IMR-90 (cell line): Measurements from ENCODE around the gene TSPYL1. TPM values are rescaled to one million over a fixed set of nuclear protein-coding genes. Genes with fewer than 3 reads are reported as not detected.

Experiments
- ATAC-seq: fragments of 200-7000 bp; cut with Tn5 transposase; 2 replicates; pipeline ENCODE4 v1.9.1; 2020; ENCODE audit warnings: low read depth, mild to moderate bottlenecking, moderate library complexity
- BruUV-seq: library from RNA; stranded (reverse); fragments of 400-500 nt; replicated peaks from 2 replicates; lab custom pipeline; 2021; lab: Mats Ljungman, UMichigan
- CTCF ChIA-PET: fragments of 300-600 bp; formaldehyde crosslinking; extraction: SDS; loops from one replicate; lab custom pipeline; 2021; ENCODE audit warnings: antibody characterized with exemption; lab: Yijun Ruan, JAX
- POLR2A ChIA-PET: fragments of 300-600 bp; sonication (Branson Sonifier 250); formaldehyde crosslinking; loops from one replicate; lab custom pipeline; 2022; ENCODE audit warnings: antibody characterized with exemption; ENCODE audit not compliant: unreplicated experiment; lab: Charles Lee
- DNase-seq: peaks from one replicate; pipeline ENCODE4 v3.0.0; 2013
- H2AFZ ChIP-seq: replicated peaks from 2 replicates; pipeline ENCODE3; 2013; ENCODE audit warnings: low read length, mild to moderate bottlenecking; ENCODE audit not compliant: poor library complexity
- H2AK5ac ChIP-seq: 2 replicates; pipeline ENCODE4 v1.6.1; 2013; ENCODE audit warnings: low read depth, low read length, inconsistent platforms
- H2AK9ac ChIP-seq: replicated peaks from 2 replicates; pipeline ENCODE3; 2013; ENCODE audit warnings: mild to moderate bottlenecking, low read depth, low read length, moderate library complexity; ENCODE audit not compliant: poor library complexity
- H2BK120ac ChIP-seq: 2 replicates; pipeline ENCODE4 v1.6.1; 2013; ENCODE audit warnings: low read depth, low read length, inconsistent platforms
- H2BK15ac ChIP-seq: 3 replicates; pipeline ENCODE4 v1.6.1; 2013; ENCODE audit warnings: low read depth, low read length, inconsistent platforms
- H2BK20ac ChIP-seq: 2 replicates; pipeline ENCODE4 v1.6.1; 2013; ENCODE audit warnings: low read depth, mild to moderate bottlenecking, inconsistent platforms, low read length, moderate library complexity
- H2BK5ac ChIP-seq: 2 replicates; pipeline ENCODE4 v1.6.1; 2013; ENCODE audit warnings: mild to moderate bottlenecking, low read depth, low read length, inconsistent platforms; ENCODE audit not compliant: poor library complexity, severe bottlenecking
- H3K14ac ChIP-seq: replicated peaks from 2 replicates; pipeline ENCODE4 v1.6.1; 2013; ENCODE audit warnings: low read depth, low read length, inconsistent platforms
- H3K18ac ChIP-seq: 2 replicates; pipeline ENCODE4 v1.6.1; 2013; ENCODE audit warnings: low read depth, low read length, control low read depth
- H3K23ac ChIP-seq: 2 replicates; pipeline ENCODE4 v1.6.1; 2013; ENCODE audit warnings: low read depth, low read length, inconsistent platforms
- H3K27ac ChIP-seq: 2 replicates; pipeline ENCODE4 v1.5.1; 2013; ENCODE audit warnings: mild to moderate bottlenecking, control low read depth, low read length; ENCODE audit not compliant: insufficient read depth
- H3K27me3 ChIP-seq: 2 replicates; pipeline ENCODE4 v1.6.1; 2013; ENCODE audit warnings: low read length; ENCODE audit not compliant: control insufficient read depth, insufficient read depth
- H3K36me3 ChIP-seq: 2 replicates; pipeline ENCODE4 v1.6.1; 2013; ENCODE audit warnings: low read length, mixed read lengths; ENCODE audit not compliant: control insufficient read depth, insufficient read depth
- H3K4ac ChIP-seq: 2 replicates; pipeline ENCODE4 v1.6.1; 2013; ENCODE audit warnings: low read depth, low read length, inconsistent platforms
- H3K4me1 ChIP-seq: 2 replicates; pipeline ENCODE4 v1.6.1; 2013; ENCODE audit warnings: low read length, mixed read lengths; ENCODE audit not compliant: control insufficient read depth, insufficient read depth
- H3K4me2 ChIP-seq: 2 replicates; pipeline ENCODE4 v1.6.1; 2013; ENCODE audit warnings: low read depth, mild to moderate bottlenecking, control low read depth, low read length, moderate library complexity
- H3K4me3 ChIP-seq: 2 replicates; pipeline ENCODE4 v1.5.1; 2013; ENCODE audit warnings: low read depth, mild to moderate bottlenecking, control low read depth, low read length, moderate library complexity; ENCODE audit not compliant: insufficient read depth
- H3K56ac ChIP-seq: 2 replicates; pipeline ENCODE4 v1.6.1; 2013; ENCODE audit warnings: low read length, inconsistent platforms; ENCODE audit not compliant: insufficient read depth; ENCODE audit errors: extremely low read depth
- H3K79me1 ChIP-seq, 2 experiments: 2 replicates each; pipeline ENCODE4 v1.6.1; 2013; ENCODE audit warnings: low read length in 2 of 2, inconsistent platforms in 1 of 2, low read depth in 1 of 2
- H3K9ac ChIP-seq: 2 replicates; pipeline ENCODE4 v1.6.1; 2013; ENCODE audit warnings: low read depth, low read length, control low read depth
- H3K9me1 ChIP-seq: 2 replicates; pipeline ENCODE4 v1.6.1; 2013; ENCODE audit warnings: low read length, inconsistent platforms; ENCODE audit not compliant: insufficient read depth
- H3K9me3 ChIP-seq: 2 replicates; pipeline ENCODE4 v1.6.1; 2013; ENCODE audit warnings: low read length; ENCODE audit not compliant: control insufficient read depth, insufficient read depth
- H4K20me1 ChIP-seq: 2 replicates; pipeline ENCODE4 v1.6.1; 2013; ENCODE audit warnings: low read length, inconsistent platforms; ENCODE audit not compliant: insufficient read depth
- H4K5ac ChIP-seq: 2 replicates; pipeline ENCODE4 v1.6.1; 2013; ENCODE audit warnings: mild to moderate bottlenecking, low read depth, low read length, control low read depth
- H4K8ac ChIP-seq, 2 experiments: 2 replicates each; pipeline ENCODE4 v1.6.1; 2013; ENCODE audit warnings: low read depth in 2 of 2, low read length in 2 of 2, control low read depth in 1 of 2, inconsistent platforms in 1 of 2
- H4K91ac ChIP-seq: 2 replicates; pipeline ENCODE4 v1.6.1; 2013; ENCODE audit warnings: low read depth, low read length, inconsistent platforms; ENCODE audit not compliant: insufficient read depth
- BHLHE40 ChIP-seq: fragments of 150-350 bp; IDR thresholded peaks from 2 replicates; pipeline ENCODE4 v1.6.1; 2016; ENCODE audit warnings: mild to moderate bottlenecking, low read depth, low read length
- CEBPB ChIP-seq: IDR thresholded peaks from 2 replicates; pipeline ENCODE4 v1.6.1; 2012; ENCODE audit warnings: low read depth, low read length, improper control_type of control experiment
- CHD1 ChIP-seq: IDR thresholded peaks from 2 replicates; pipeline ENCODE4 v1.6.1; 2012; ENCODE audit warnings: low read depth, low read length, improper control_type of control experiment
- FOS ChIP-seq: fragments of 150-350 bp; IDR thresholded peaks from 2 replicates; pipeline ENCODE4 v1.6.1; 2016; ENCODE audit warnings: low read depth, low read length
- NFE2L2 ChIP-seq: fragments of 150-350 bp; IDR thresholded peaks from 2 replicates; pipeline ENCODE4 v1.6.1; 2016; ENCODE audit warnings: low read depth, mild to moderate bottlenecking, low read length
- POLR2A ChIP-seq: IDR thresholded peaks from 2 replicates; pipeline ENCODE4 v1.6.1; 2012; ENCODE audit warnings: mild to moderate bottlenecking, low read depth, low read length
- RAD21 ChIP-seq: IDR thresholded peaks from 2 replicates; pipeline ENCODE4 v1.6.1; 2012; ENCODE audit warnings: low read length, improper control_type of control experiment
- RCOR1 ChIP-seq: IDR thresholded peaks from 2 replicates; pipeline ENCODE4 v1.6.1; 2012; ENCODE audit warnings: mild to moderate bottlenecking, low read length, improper control_type of control experiment; ENCODE audit not compliant: insufficient replicate concordance
- dilution Hi-C: fragments of 300-500 bp; cut with HindIII; formaldehyde crosslinking; loops from one replicate; pipeline ENCODE4 v1.14.3; 2018; ENCODE audit warnings: low sequenced_read_pairs; ENCODE audit not compliant: unreplicated experiment
- in situ Hi-C: fragments of 300-500 bp; cut with MboI; formaldehyde crosslinking; loops from 3 replicates; pipeline ENCODE4 v1.14.3; 2019; ENCODE audit warnings: low sequenced_read_pairs, inconsistent platforms, mixed read lengths
- intact Hi-C: fragments of 100-400 bp; cut with micrococcal nuclease; formaldehyde crosslinking; loops from 2 replicates; pipeline ENCODE4 v1.10.0; 2022
- polyA plus RNA-seq, 3 experiments: library from polyadenylated mRNA; depleted of rRNA; stranded (reverse); fragments of >200 nt; gene quantifications; 2 replicates each; pipeline ENCODE4 v1.2.3, GENCODE V29; 2012; ENCODE audit warnings: low replicate concordance in 1 of 3
- total RNA-seq: library from RNA; depleted of rRNA; stranded (reverse); fragments of >200 nt; gene quantifications from 2 replicates; pipeline ENCODE4 v1.2.3, GENCODE V29; 2012

TSPYL1 gene
- total and polyA plus RNA-seq, 2 of the 4 experiments (the other 2 are of a cell fraction): 32.4 to 111 TPM

DNA sequence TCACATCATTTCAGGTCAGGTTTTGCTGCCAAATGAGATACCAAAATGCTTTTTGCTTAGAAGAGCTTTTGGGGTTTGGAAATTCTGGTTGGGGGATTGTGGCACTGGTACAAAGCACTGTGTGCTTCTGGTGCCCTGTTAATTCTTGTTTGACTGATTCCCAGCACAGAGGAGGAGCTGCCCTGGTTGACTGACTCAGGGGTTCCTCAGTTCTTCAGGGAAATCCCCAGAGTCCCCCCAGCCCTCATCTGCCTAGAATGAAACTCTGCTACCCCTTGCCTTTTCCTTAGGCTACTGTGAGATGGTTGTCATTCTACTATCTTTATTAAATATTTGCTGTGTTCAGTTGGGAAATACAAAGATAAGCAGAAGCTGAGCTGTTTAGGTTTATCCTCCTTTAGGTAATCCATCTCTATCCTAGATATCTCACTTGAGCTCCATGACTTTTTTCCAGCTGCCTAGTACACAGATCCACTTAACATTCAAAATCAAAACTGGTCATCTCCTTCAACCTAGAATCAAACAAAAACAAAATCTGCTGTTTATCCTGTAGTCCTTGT lies 24.9 kb upstream of the TSPYL1 start:
- H3K4me2 ChIP-seq: no peak overlapping the region
- H3K27me3 ChIP-seq: no peaks in the 10 kb centered on the region
- no peaks in the 10 kb centered on the region for H3K9me3 ChIP-seq
- H4K91ac ChIP-seq: no peak overlapping the region
- H2BK15ac ChIP-seq: no peak overlapping the region
- ChIA-PET POLR2A (no interaction called here), CTCF (interaction anchor here (0.7 kb wide), 2 partner anchors 35 to 225 kb away, joined by 3 to 9 read pairs; no protein-coding TSS in a partner anchor)
- TF ChIP-seq FOS (no peak), NFE2L2 (no peak), POLR2A (no peak), CEBPB (no peak), RAD21 (no peak), BHLHE40 (no peak), CHD1 (no peak), RCOR1 (no peak)
- no peak overlapping the region for H3K4ac ChIP-seq
- no peak overlapping the region for H3K23ac ChIP-seq
- no peak overlapping the region for H3K14ac ChIP-seq
- H3K27ac ChIP-seq: no peak overlapping the region
- H3K9me1 ChIP-seq: no peaks in the 10 kb centered on the region
- no peaks in the 10 kb centered on the region; a peak in 1 of 4 replicates for H3K79me1 ChIP-seq
- no peak overlapping the region for H2AK5ac ChIP-seq
- no peaks in the 10 kb centered on the region for H4K20me1 ChIP-seq
- H3K18ac ChIP-seq: no peak overlapping the region
- H3K36me3 ChIP-seq: no peaks in the 10 kb centered on the region
- H2AFZ ChIP-seq: no peak overlapping the region
- no peak overlapping the region for H4K8ac ChIP-seq
- no peak overlapping the region for H2BK5ac ChIP-seq
- BruUV-seq: no TSS peak
- no peak overlapping the region for H3K9ac ChIP-seq
- dilution Hi-C loops (no loop called here), in situ Hi-C loops (no loop called here), intact Hi-C loops (no loop called here)
- H3K56ac ChIP-seq: no peak overlapping the region
- no peak overlapping the region for H2BK120ac ChIP-seq
- H4K5ac ChIP-seq: no peak overlapping the region
- no peak overlapping the region for H2BK20ac ChIP-seq
- H3K4me1 ChIP-seq: no peaks in the 10 kb centered on the region
- no peak overlapping the region for H2AK9ac ChIP-seq
- no peak overlapping the region for H3K4me3 ChIP-seq
- no peak; the same call in 1 of the 2 replicates for ATAC-seq
- DNase-seq: no peak
